ENCODE data around the gene RAPGEF5.

RAPGEF5 gene

DNA sequence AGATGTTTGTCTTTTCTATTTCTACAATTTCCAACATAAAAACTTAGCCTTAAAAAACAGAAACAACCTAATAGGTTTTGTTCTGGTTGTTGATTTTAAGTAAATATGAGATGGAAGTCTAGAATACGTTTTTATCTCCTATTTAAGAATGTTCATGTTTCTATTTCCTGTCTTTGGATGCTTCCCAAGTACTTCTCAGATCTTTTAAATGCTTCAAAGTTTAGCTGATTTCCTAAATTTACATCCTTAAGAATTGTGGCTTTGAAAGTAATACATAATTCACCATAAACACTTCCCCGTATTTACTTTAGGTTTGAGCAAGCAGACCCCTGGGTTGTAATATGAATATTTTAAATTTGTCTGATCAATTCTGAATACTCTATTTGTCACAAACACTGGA, 70.5 kb downstream of the RAPGEF5 start:
- no peak for DNase-seq (ENCODE audit: low read depth, low spot score)
- H3K4me3 ChIP-seq (ENCODE audit: low read length), result no peak overlapping the region

DNA sequence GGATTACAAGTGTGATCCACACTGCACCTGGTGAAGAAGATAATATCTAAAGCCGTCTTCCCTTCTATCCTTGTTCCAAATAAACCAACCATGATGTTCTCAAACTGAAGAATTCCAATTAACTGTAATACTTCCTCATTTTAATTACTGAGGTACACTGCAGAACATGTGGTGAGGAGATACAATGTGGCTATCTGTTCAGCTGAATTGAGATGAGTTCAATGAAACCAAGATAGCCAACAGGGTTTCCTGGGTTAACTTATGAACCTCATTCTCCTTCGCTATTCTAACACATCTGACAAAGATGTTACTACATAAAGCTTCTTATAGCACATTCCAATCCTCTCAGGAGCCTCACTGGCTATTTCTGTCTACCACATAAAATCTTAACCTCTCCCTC, 75.5 kb downstream of the RAPGEF5 start:
- no peak for DNase-seq (ENCODE audit: low read depth, low spot score)
- H3K4me3 ChIP-seq (ENCODE audit: low read length), result no peak overlapping the region

DNA sequence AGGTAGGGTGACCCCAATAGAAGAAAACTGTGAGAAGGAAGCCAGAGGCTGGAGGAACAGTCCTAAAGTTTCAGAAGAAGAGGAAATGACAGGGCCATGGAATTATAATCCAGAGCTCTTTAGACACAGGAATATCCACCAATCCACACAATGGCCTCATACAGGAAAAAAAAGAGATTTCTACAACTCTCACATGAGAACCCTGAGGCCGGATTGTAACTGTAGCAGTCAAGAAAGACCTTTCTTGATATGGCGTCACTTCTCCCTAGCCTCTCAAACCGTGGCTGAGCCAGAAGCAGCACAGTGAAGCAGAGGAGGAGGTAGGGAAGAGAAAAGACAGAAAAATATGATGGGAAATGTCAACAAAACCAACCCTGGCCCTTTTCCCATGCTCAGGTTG, 76.9 kb downstream of the RAPGEF5 start:
- DNase-seq (ENCODE audit: low read depth, low spot score), result no peak

DNA sequence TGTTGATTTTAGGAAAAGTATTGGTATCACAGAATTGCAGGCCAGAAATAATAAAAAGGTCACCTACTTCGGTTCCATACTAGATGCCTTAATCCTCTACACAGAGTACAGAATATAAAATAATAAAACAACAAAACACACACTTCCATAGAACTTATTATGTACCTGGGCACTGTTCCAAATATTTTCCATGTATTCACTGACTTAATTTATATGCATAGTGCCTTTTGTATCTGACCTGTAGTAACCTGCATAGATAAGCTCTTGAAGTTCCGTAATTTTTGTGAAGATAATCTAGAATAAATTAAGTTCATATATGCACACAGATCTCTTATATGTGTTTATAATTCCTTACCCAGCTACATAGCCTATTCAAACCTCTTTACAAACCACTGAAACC, 78.3 kb downstream of the RAPGEF5 start:
- no peak for DNase-seq (ENCODE audit: low read depth, low spot score)
- no peak overlapping the region for H3K4me3 ChIP-seq (ENCODE audit: low read length)

More for the DNA sequence above, 76.9 kb downstream of the RAPGEF5 start:
- no peak overlapping the region for H3K4me3 ChIP-seq (ENCODE audit: low read length)

DNA sequence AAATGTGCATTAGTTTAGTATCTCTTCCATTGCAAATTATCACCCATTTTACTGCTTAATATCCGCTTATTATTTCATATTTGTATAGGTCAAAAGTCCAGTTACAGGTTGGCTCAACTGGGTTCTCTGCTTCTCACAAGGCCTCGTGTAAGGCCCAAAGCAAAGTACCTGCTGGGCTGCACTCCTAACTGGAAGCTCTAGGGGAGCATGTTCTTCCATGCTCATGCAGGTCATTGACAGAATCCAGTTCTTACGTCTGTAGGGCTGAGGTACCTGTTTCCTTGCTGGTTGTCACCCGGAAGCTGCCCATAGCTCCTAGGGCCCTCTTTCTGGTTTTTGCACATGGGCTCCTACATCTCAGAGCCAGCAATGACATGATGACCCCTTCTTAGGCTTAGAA, 79.6 kb downstream of the RAPGEF5 start:
- no peak overlapping the region for H3K4me3 ChIP-seq (ENCODE audit: low read length)
- no peak for DNase-seq (ENCODE audit: low read depth, low spot score)

DNA sequence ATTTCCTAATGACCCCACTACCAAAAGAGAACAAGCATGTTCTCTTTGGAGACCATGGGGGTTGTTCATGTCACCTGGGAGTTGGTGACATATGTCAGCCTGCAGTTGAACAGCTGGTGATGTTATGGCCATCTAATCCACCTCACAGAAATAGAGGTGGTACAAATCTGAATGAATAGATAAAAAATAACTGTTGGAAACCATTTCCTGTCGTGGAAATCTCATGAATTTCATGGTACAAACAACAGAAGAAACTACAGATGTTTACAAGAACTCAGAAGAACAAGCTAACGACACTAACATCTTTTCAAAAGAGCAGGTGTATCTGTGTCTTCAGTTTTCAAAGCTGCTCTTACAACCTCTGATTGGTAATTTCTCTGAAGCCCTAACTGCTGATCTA, 81.3 kb downstream of the RAPGEF5 start:
- H3K4me3 ChIP-seq (ENCODE audit: low read length), result no peak overlapping the region
- DNase-seq (ENCODE audit: low read depth, low spot score), result peak; percentile 60

DNA sequence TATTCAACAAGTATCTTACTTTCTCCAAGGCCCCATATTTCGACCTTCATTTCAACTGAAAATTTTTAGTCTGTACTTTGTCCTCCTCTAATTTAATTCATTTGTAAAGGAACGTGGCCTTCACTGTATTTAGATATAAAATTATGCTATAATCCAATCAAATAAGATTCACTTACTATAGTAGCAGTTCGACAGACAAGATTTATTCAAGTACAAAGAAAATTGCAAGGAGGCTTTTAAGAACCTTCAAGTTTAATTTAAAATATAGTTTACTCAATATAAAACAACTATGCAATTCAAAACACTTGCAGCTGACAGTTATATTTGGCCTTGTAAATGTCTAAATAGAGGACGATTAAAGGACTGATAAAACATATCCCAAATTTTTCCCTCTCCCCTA, 85.6 kb downstream of the RAPGEF5 start:
- no peak overlapping the region for H3K4me3 ChIP-seq (ENCODE audit: low read length)
- no peak for DNase-seq (ENCODE audit: low read depth, low spot score)

DNA sequence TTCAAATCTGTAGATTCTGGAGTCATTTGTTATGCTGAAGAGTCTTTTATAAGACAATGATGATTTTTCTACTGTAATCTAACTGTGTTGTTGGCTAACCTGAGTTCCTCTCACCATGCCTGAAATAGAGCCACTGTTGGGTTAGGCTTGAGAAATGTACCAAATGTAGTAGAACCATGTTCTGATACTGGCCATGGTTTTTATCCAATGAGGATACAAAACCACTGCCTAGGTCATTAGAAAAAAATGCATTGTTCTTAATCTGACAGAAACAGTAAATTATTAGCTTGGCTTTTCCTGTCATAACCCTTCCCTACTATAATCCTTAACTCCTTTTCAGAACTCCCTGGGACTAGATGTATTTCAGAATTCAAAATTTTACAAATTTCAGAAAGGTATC, 86.6 kb downstream of the RAPGEF5 start:
- H3K4me3 ChIP-seq (ENCODE audit: low read length), result no peak overlapping the region
- no peak for DNase-seq (ENCODE audit: low read depth, low spot score)

DNA sequence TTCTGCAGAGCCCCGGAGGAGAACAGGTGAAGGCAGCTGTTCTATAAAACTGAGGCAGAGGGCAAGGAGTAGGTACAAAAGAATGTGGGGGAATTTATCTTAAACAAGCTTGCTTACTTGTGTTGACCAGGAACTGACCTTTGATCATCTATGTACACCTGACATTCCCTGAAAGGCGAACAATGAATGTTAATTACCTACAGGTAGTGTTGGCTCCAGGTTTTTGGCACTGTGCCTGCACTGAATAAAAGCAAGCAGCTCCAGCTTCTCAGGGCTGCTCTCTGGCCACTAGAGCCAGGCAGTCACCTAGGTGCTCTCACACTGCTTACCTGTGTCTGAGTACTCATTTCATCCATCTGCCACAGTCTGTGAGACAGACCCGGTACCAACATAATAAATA, 87.0 kb downstream of the RAPGEF5 start:
- H3K4me3 ChIP-seq (ENCODE audit: low read length), result no peak overlapping the region
- DNase-seq (ENCODE audit: low read depth, low spot score), result no peak

DNA sequence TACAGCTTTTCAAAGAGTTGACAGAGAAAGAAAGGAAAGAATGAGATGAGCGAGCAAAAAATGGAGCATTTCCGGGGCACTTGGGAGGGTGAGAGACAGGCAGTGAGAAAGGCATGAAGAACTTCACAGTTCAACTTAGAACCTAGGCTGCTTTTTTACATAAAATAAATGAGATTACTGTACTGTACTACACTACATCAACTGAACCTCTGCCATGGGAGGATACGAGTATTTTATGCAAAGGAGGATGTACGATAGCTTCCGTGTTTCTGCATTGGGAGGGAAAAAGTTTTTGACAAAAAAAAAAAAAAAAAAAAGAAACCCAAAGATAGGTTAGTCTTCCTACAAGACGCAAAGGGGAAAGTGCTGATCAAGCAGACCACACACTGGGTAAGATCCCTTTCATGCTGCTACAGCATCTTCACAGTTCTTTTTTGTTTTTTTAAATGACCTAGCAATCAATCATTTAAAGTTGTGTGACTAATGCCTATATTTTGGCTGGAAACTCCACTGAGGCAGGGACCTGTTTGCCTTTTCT, 88.0 kb downstream of the RAPGEF5 start:
- no peak overlapping the region for H3K4me3 ChIP-seq (ENCODE audit: low read length)
- no peak for DNase-seq (ENCODE audit: low read depth, low spot score)

DNA sequence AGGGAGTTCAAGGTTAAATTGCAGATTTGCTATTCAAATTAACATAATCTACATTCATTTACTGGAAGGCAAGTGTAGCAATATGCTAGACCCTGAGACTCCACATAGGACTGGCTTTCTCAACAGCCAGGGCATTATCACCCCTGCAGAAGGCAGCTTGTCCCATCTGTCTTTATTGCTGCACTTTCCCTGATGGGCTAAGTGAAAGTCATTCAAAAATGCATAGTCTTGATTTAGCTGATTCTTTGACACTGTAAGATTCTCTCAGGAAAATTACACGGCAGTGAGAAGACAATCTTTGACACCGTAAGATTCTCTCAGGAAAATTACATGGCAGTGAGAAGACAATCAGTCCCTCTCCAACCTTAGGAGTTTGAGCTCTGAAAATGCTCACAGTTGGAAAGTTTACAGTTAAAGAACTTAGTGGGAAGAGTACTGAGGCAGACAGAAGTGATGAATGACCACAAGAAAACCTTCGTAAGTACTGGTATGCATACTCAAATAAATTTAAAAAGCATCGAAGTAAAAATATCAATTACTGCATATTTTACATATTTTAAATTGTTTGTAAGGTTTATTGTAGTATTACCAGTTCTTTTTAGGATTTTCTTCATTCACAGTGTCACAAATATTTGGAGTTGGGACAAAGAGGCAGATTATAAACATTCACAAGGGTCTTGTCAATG, 88.9 kb downstream of the RAPGEF5 start:
- no peak overlapping the region for H3K4me3 ChIP-seq (ENCODE audit: low read length)
- DNase-seq (ENCODE audit: low read depth, low spot score), result no peak

DNA sequence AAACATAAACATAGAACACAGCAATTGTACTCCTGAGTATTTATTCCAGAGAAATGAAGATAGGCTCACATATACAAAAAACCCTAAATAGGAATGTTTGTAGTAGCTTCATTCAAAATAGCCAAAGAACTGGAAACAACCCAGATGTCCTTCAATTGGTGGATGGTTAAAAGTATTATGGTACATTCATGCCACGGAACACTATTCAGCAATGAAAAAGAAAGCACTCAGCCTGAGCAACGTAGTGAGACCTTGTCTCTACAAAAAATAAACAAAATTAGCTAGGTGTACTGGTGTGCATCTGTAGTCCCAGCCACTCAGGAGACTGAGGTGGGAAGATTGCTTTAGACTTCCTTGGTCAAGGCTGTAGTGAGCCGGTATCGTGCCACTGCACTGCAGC, 94.4 kb downstream of the RAPGEF5 start:
- DNase-seq (ENCODE audit: low read depth, low spot score), result no peak
- no peak overlapping the region for H3K4me3 ChIP-seq (ENCODE audit: low read length)

DNA sequence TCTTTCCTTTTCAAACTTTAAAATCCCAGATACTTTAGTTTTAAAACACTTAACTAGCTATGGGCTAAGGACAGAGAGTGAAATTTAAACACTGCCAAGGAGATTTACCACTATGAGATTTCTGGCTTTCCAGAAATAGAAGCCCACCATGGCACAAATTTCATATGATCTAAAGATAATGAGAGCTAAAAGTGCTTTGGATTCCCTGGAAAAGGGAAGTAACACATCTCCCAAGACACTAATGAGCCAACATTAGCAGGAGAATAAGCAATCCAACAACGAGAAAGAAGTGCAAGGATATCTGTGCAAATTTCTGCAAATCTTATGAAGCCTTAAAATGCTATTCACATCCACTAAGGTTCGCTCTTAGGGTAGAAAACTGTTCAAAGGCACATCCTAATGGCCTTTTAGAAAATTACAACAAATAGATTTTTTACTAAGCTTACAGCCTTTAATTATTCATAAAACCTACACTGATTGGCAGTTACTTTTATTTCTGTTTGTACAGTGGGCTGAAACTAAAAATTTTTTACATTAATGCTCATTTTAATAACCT, 100.3 kb downstream of the RAPGEF5 start:
- no peak overlapping the region for H3K4me3 ChIP-seq (ENCODE audit: low read length)
- no peak for DNase-seq (ENCODE audit: low read depth, low spot score)

DNA sequence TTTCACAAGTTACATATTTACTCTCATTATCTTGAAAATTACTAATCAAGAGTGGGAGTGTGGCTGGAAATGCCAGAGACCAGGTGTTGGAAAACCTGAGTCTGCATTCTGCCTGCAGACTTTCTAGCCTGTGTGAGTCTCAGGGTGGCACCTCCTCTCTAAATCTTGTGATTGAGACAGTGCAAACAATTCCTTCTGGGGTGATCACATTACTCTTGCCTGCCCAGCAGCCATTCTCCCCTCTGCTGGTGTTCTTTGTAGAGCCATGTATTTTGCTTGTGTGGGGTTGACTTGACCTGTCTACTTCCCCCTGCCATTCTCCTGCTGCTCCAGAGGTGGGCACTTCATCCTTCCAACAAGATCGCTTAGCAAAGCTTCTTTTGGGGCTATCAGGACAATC, 101.1 kb downstream of the RAPGEF5 start:
- H3K4me3 ChIP-seq (ENCODE audit: low read length), result no peak overlapping the region

DNA sequence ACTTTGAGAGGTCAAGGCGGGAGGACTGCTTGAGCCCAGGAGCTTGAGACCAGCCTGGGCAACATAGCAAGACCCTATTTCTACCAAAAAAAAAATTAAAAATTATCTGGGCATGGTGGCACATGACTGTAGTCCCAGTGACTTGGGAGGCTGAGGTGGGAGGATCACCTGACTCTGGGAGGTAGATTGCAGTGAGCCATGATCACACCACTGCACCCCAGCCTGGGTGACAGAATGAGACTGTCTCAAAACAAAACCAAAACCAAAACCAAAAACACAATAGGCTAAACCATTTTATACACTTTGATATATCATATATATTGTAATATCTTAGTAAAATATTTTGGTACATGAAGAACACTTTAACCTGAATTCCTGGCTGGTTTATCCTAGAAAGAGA, 101.6 kb downstream of the RAPGEF5 start:
- H3K4me3 ChIP-seq (ENCODE audit: low read length), result no peak overlapping the region
- DNase-seq (ENCODE audit: low read depth, low spot score), result no peak

More for the DNA sequence above, 101.1 kb downstream of the RAPGEF5 start:
- DNase-seq (ENCODE audit: low read depth, low spot score), result no peak

DNA sequence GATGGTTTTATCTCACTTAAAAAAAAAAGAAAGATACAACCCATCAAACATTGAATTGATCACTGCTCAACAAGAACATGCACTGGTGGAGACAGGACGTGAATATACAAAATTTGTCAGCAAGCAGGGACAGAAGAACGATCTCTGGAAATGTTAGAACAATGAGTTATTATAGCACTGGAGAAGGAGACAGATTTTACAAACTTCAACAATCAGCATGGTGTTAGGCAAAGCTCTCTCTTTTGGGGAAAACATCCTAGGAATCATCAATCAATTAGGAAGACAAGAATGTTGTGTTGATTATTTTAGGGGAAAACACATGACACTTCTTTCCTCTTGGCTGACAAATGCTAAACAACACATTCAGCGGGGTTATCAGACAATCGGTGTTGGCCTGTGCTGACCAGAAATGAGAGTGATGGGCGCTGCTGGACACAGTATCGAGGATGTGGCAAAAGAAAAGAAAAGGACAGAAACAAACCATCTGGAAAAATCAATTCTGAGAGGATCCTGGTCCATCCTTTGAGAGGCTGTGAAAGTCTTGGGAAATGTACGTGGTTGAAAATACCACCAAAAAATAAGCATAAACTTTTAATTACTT, 103.9 kb downstream of the RAPGEF5 start:
- DNase-seq (ENCODE audit: low read depth, low spot score), result no peak
- no peak overlapping the region for H3K4me3 ChIP-seq (ENCODE audit: low read length)

DNA sequence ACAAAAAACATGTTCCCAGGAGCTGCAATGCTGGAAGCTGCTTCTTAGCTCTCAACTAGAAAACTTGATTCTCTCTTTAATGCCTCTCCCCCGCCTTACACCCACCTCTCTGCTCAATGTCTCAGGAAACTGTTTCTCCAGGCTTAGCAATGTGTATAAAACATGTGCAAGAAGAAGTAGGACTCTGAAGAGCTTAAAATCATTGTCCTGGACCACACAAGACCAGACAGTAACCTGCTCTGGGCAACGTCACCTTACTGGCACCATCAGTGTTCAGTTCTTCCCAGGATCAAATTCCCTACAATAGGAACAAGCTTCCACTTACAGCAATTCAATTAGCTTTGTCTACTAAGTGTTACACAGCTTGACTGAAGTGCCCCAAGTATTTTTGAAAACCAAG, 104.9 kb downstream of the RAPGEF5 start:
- no peak for DNase-seq (ENCODE audit: low read depth, low spot score)
- H3K4me3 ChIP-seq (ENCODE audit: low read length), result no peak overlapping the region

DNA sequence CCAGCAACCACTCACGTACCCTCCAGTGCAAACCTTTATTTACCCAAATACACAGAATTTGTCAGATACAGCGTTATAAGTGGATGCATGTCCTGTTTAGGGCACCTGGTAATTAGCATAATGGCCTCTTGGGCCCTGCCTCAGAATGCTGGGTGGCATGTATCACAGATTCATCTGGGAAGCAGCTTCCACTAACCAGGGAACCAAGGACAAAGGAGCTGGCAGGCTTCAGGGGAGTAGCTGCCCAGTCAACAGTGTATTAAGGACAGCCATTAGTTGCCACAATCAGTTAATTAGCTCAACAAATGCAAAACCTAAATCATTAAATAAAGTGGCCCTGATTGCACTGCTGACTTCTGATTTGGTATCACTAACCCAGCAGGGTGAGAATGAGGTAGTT, 105.7 kb downstream of the RAPGEF5 start:
- no peak overlapping the region for H3K4me3 ChIP-seq (ENCODE audit: low read length)
- DNase-seq (ENCODE audit: low read depth, low spot score), result no peak

DNA sequence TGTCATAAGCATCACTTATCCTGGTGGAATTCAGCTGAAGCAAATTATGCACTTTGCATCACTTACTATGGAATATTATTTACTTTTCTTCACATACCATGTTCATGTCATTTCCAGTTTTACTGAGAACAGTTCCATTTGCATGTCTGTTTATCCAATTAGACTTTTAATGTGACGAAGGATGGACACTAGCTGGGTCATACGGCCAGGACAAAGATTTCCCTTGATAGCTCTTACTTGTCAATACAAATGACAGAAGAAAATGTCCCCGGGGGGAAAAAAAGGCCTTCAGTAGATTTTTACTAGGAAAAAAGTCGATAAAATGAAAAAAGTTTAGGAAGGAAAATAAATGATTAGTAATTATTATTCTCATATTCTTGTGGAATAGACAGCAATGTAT, 106.6 kb downstream of the RAPGEF5 start:
- DNase-seq (ENCODE audit: low read depth, low spot score), result no peak
- no peak overlapping the region for H3K4me3 ChIP-seq (ENCODE audit: low read length)

DNA sequence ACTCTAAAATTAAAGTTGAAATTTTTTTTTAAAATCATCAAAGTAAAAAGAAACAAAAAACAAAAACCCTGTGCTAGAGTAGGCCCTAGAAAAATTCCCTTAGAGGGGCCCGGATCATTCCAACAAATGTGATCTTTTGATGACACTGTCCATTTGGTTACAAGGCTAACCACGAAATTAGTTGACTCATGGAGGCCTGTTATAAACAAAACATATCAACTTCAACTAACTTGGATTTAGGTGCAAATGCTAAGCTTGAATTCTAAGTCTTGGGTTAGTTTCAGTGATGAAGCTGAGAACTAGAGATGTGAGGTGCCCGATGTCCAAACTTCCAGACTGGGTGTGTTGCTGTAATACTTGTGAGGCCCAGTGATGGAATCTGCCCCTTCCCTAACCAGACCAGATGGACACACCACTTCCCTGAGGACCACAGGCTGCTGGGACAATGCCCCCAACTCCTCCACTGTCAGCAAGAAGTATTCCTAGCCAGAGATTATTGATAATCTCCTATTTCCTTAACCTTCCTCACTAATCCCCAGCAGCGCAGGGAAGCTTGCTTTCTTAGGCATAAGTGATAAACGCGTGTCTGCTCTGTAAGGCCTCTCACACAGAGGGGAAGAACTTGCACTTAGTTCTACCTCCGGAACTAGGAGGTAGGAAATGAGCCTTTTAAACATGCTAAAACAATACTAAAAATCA, 108.7 kb downstream of the RAPGEF5 start:
- no peak for DNase-seq (ENCODE audit: low read depth, low spot score)
- no peak overlapping the region for H3K4me3 ChIP-seq (ENCODE audit: low read length)
